Stomach (tissue), 4 donors: ENCODE results near the gene ARTN.

ENCODE experiments used
- EP300 ChIP-seq: sonication (generic); formaldehyde crosslinking; IDR thresholded peaks from one replicate; pipeline ENCODE4 v1.6.1; 2017; ENCODE audit warnings: antibody characterized with exemption
- POLR2A ChIP-seq, 4 donors: fragments of 450-650 bp; IDR thresholded peaks; one replicate each; pipeline ENCODE4 v1.6.1; 2016; ENCODE audit warnings: antibody characterized with exemption in 4 of 4, control low read depth in 2 of 4, mild to moderate bottlenecking in 1 of 4, moderate library complexity in 1 of 4
- TF ChIP-seq, protein P1 (sequence below), 7 experiments: fragments of 450-650 bp in 4 of 7; fragments of 200-600 bp in 3 of 7; sonication (generic) in 3 of 7; IDR thresholded peaks; one replicate each; pipeline ENCODE4 v1.5.1; 2016 to 2019; ENCODE audit warnings: antibody characterized with exemption in 7 of 7, control low read depth in 2 of 7, mild to moderate bottlenecking in 1 of 7

DNA sequence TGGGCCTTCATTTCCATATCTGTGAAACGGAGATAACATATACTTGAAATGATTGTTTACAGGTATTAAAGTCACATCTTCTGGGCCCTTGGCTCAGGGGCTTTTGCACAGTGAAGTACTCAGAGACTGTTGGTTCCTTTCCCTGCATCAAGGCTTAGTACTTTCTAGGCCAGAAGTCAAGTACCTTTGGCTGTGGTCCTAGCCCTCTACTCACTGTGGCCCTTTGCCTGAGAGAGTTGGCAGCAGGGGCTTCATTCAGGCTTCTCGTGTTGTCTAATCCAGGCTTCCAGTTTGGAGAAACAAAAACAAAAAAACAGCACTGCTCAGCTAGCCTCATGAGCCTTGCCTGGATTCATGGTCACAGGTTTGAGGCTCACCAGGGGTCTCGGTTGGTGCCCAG, 28.1 kb downstream of the ARTN start:
- TF ChIP-seq, protein P1, sequence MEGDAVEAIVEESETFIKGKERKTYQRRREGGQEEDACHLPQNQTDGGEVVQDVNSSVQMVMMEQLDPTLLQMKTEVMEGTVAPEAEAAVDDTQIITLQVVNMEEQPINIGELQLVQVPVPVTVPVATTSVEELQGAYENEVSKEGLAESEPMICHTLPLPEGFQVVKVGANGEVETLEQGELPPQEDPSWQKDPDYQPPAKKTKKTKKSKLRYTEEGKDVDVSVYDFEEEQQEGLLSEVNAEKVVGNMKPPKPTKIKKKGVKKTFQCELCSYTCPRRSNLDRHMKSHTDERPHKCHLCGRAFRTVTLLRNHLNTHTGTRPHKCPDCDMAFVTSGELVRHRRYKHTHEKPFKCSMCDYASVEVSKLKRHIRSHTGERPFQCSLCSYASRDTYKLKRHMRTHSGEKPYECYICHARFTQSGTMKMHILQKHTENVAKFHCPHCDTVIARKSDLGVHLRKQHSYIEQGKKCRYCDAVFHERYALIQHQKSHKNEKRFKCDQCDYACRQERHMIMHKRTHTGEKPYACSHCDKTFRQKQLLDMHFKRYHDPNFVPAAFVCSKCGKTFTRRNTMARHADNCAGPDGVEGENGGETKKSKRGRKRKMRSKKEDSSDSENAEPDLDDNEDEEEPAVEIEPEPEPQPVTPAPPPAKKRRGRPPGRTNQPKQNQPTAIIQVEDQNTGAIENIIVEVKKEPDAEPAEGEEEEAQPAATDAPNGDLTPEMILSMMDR (IDR thresholded peaks at IDR 0.05), result no peak
- no peak for TF ChIP-seq EP300
- TF ChIP-seq POLR2A (IDR thresholded peaks at IDR 0.05), result no peak
